Measurements from ENCODE around the gene USP3.

The USP3 gene

GRCh38 chr15:63505842-63506222 lies 1.4 kb downstream of the USP3 start:
- peaks cover 33% of the 10 kb centered on the region for H3K4me1 ChIP-seq
- H3K9me3 ChIP-seq = no peaks in the 10 kb centered on the region
- no peaks in the 10 kb centered on the region for H3K36me3 ChIP-seq (replicated peaks)
- in situ Hi-C loops (cut with MboI; ENCODE audit: low sequenced_read_pairs) = no loop called here
- no peak for DNase-seq (ENCODE audit: low spot score in 2 of 2)
- H3K27me3 ChIP-seq (ENCODE audit: low read depth) = no peaks in the 10 kb centered on the region
- peak overlapping the region; percentile 83 for H3K4me3 ChIP-seq

DNA sequence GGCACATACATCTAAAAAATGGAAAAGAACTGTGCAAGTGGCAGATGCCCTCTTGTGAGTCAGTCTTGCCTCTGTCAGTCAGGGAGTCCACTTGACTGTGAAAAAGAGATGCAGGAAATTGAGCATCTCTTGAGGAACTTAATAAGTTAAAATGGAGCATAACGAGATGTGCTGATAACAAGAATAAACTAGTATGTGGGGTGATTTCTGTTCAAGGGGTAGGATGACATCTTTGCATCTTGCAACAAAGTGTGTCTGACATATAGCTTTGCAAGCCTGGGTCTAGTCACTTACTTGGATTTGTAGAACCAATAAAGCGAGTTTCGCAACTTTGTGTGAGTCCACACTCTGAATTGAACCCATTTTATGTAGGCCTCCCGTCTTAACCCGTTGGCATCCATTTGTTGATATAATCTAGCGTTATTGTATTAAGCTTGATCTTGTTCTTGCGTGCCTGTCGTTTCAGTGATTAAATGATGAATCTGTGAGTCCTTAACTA lies 2.2 kb downstream of the USP3 start:
- Histone ChIP-seq H3K9me3 (no peaks in the 10 kb centered on the region), H3K36me3 (replicated peaks) (no peaks in the 10 kb centered on the region), H3K27me3 (ENCODE audit: low read depth) (no peaks in the 10 kb centered on the region), H3K4me3 (no peak overlapping the region), H3K4me1 (peaks cover 33% of the 10 kb centered on the region)
- DNase-seq (ENCODE audit: low spot score in 2 of 2) = no peak
- in situ Hi-C loops (cut with MboI; ENCODE audit: low sequenced_read_pairs) = no loop called here

DNA sequence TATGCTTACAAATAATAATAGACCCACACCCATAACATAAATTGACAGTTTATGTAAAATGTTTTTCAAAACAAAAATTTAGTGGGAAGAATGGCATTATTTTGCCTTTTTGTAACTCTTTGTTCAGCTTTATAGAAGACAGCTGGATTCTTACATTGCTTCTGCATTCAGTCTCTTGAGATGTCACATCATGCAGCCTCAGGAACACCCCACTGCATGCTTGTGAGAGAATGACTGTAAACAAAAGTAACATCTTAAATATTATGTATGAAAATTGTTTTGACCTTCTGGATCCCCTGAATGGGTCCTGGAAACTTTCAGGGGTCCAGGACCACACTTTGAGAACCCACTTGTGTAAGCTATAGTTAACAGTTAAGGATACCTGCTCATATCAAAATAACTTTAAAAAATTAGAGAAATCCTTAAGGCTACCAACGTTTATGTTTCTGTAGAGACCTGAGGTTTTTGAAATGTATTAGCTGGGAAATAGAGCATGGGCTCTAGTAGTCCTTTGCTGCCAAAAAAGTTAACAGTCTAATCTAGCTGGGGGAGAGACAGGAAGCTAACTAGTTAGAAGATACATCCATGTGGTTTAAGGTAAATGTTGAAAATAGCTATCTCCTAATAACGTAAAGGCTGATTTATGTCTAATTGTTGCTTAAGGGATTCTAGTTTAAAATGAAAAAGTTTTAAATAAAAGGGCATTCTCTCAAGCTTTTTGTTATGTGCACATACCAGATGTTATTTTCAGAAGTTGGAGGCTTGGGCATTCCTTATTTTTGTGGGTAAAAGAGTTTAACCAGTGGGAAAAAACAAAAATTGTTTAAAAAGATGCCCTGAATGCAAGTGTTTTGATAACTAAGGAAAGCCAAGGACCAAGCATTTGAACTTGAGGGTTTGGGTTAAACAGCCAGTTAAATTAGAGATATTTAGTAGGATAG lies 3.8 kb downstream of the USP3 start:
- in situ Hi-C loops (cut with MboI; ENCODE audit: low sequenced_read_pairs) = no loop called here
- Histone ChIP-seq H3K4me1 (peaks cover 33% of the 10 kb centered on the region), H3K9me3 (no peaks in the 10 kb centered on the region), H3K36me3 (replicated peaks) (no peaks in the 10 kb centered on the region), H3K4me3 (no peak overlapping the region), H3K27me3 (ENCODE audit: low read depth) (no peaks in the 10 kb centered on the region)
- no peak for DNase-seq (ENCODE audit: low spot score in 2 of 2)

DNA sequence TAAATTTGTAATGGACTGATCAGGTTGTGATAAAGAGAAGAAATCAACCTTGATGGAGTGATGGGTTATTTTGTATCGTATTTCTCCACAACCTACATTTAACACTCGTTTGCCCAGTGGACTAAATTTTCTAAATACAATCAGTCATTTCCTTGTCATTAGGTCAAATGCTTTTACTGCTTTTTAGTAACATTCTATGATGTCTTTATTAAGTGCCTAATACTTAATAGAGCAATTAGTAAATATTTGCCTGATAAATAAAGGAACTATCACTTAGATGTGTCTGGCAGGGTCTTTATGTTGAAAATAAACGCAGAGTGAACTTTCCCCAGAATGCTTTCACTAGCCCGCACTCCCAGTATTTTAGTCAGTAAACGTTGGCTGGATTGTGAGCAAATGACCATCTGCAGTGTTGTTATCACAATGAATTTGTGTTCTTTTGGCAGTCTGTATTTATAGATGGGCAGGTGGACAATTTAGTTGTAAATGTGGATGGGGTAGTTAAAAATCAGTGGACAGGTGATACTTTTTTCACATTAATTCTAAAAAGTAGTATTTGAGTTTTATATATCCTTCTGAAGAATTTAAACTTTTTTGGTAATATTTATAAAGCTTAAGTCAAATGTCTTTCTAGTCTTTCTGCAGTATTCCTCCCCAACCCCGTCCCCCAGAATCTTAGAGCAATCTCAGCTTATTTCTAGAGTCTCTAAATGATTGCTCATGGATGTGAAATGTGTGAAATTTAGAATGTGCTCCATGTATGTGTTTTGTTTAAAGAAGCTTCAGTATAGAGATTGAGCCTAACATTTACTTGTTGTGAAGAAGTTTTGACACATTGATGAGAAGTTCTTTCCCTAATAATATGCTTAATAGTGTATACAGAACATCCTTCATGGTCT lies 4.9 kb downstream of the USP3 start:
- peaks cover 29% of the 10 kb centered on the region for H3K4me1 ChIP-seq
- DNase-seq (ENCODE audit: low spot score in 2 of 2) = no peak

GRCh38 chr15:63509955-63510940 lies 5.9 kb downstream of the USP3 start:
- Histone ChIP-seq H3K4me1 (peaks cover 36% of the 10 kb centered on the region), H3K9me3 (no peaks in the 10 kb centered on the region), H3K36me3 (replicated peaks) (no peaks in the 10 kb centered on the region), H3K27me3 (ENCODE audit: low read depth) (no peaks in the 10 kb centered on the region), H3K4me3 (no peak overlapping the region)
- no peak for DNase-seq (ENCODE audit: low spot score in 2 of 2)
- in situ Hi-C loops (cut with MboI; ENCODE audit: low sequenced_read_pairs) = no loop called here

More for the DNA sequence above, 4.9 kb downstream of the USP3 start:
- Histone ChIP-seq H3K4me3 (no peak overlapping the region), H3K27me3 (ENCODE audit: low read depth) (no peaks in the 10 kb centered on the region), H3K36me3 (replicated peaks) (no peaks in the 10 kb centered on the region), H3K9me3 (no peaks in the 10 kb centered on the region)
- in situ Hi-C loops (cut with MboI; ENCODE audit: low sequenced_read_pairs) = no loop called here

GRCh38 chr15:63512148-63512547 lies 7.8 kb downstream of the USP3 start:
- Histone ChIP-seq H3K4me1 (peaks cover 40% of the 10 kb centered on the region), H3K9me3 (no peaks in the 10 kb centered on the region), H3K27me3 (ENCODE audit: low read depth) (no peaks in the 10 kb centered on the region), H3K4me3 (no peak overlapping the region), H3K36me3 (replicated peaks) (no peaks in the 10 kb centered on the region)
- no peak for DNase-seq (ENCODE audit: low spot score in 2 of 2)
- in situ Hi-C loops (cut with MboI; ENCODE audit: low sequenced_read_pairs) = no loop called here

GRCh38 chr15:63513271-63513670 lies 8.9 kb downstream of the USP3 start:
- Histone ChIP-seq H3K4me1 (peaks cover 40% of the 10 kb centered on the region), H3K9me3 (no peaks in the 10 kb centered on the region), H3K36me3 (replicated peaks) (no peaks in the 10 kb centered on the region), H3K4me3 (no peak overlapping the region), H3K27me3 (ENCODE audit: low read depth) (no peaks in the 10 kb centered on the region)
- in situ Hi-C loops (cut with MboI; ENCODE audit: low sequenced_read_pairs) = no loop called here
- DNase-seq (ENCODE audit: low spot score in 2 of 2) = no peak

DNA sequence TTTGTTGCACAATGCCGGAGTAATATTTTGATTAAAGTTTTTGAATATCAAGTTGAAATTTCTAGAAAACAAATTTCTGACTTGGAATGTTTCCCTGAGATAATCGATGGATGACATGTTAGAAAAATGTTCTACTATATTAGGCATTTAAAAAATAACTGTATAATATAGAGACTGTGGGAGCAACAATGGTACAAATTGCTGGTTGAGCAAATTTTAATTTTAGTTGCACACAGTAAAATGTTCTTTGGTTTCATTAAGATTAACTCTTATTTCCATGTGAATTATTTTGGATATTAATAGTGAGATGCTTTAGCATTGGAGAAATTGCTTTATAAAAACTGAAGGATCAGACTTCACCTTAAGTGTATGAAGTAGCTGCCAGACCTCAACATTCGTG lies 9.3 kb downstream of the USP3 start:
- Histone ChIP-seq H3K27me3 (ENCODE audit: low read depth) (no peaks in the 10 kb centered on the region), H3K36me3 (replicated peaks) (no peaks in the 10 kb centered on the region), H3K4me3 (no peak overlapping the region), H3K4me1 (peaks cover 35% of the 10 kb centered on the region), H3K9me3 (no peaks in the 10 kb centered on the region)
- in situ Hi-C loops (cut with MboI; ENCODE audit: low sequenced_read_pairs) = no loop called here
- DNase-seq (ENCODE audit: low spot score in 2 of 2) = no peak

- DNase-seq (ENCODE audit: low spot score in 2 of 2) = no peak
- Histone ChIP-seq H3K36me3 (replicated peaks) (no peaks in the 10 kb centered on the region), H3K4me1 (peaks cover 35% of the 10 kb centered on the region), H3K27me3 (ENCODE audit: low read depth) (no peaks in the 10 kb centered on the region), H3K9me3 (no peaks in the 10 kb centered on the region), H3K4me3 (no peak overlapping the region)
- in situ Hi-C loops (cut with MboI; ENCODE audit: low sequenced_read_pairs) = no loop called here
Observed at GRCh38 chr15:63514531-63514943, 10.1 kb downstream of the USP3 start.

- H3K27me3 ChIP-seq (ENCODE audit: low read depth) = no peaks in the 10 kb centered on the region
- peaks cover 26% of the 10 kb centered on the region for H3K4me1 ChIP-seq
Observed at GRCh38 chr15:63517202-63517601, 12.8 kb downstream of the USP3 start.

GRCh38 chr15:63517628-63518027 lies 13.2 kb downstream of the USP3 start:
- H3K4me1 ChIP-seq = peaks cover 26% of the 10 kb centered on the region
- H3K4me3 ChIP-seq = no peak overlapping the region

More at GRCh38 chr15:63517202-63517601, 12.8 kb downstream of the USP3 start:
- in situ Hi-C loops (cut with MboI; ENCODE audit: low sequenced_read_pairs) = no loop called here
- no peaks in the 10 kb centered on the region for H3K36me3 ChIP-seq (replicated peaks)
- no peaks in the 10 kb centered on the region for H3K9me3 ChIP-seq
- no peak for DNase-seq (ENCODE audit: low spot score in 2 of 2)
- H3K4me3 ChIP-seq = no peak overlapping the region

DNA sequence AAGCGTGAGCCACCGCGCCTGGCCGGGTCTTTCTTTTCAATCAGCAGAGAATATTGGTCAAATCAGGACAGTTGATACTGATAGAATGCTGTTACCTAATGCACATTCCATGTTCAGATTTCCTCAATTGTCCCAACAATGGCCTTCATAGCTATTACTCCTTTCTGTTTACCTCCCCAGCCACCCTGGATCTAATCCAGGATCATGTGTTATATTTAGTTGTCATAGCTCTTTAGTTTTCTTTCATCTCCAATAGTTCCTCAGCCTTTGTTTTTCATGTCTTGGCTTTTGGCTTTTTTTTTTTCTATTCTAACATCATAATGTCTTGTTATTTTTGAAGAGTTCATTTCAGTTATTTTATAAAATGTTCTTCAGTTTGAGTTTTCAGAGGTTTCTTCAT lies 14.6 kb downstream of the USP3 start:
- no peaks in the 10 kb centered on the region for H3K9me3 ChIP-seq
- H3K36me3 ChIP-seq (replicated peaks) = no peaks in the 10 kb centered on the region
- DNase-seq (ENCODE audit: low spot score in 2 of 2) = no peak
- H3K27me3 ChIP-seq (ENCODE audit: low read depth) = no peaks in the 10 kb centered on the region
- no peak overlapping the region for H3K4me3 ChIP-seq
- peaks cover 33% of the 10 kb centered on the region for H3K4me1 ChIP-seq
- in situ Hi-C loops (cut with MboI; ENCODE audit: low sequenced_read_pairs) = no loop called here

More at GRCh38 chr15:63517628-63518027, 13.2 kb downstream of the USP3 start:
- Histone ChIP-seq H3K27me3 (ENCODE audit: low read depth) (no peaks in the 10 kb centered on the region), H3K9me3 (no peaks in the 10 kb centered on the region), H3K36me3 (replicated peaks) (no peaks in the 10 kb centered on the region)
- no peak for DNase-seq (ENCODE audit: low spot score in 2 of 2)
- in situ Hi-C loops (cut with MboI; ENCODE audit: low sequenced_read_pairs) = no loop called here
